CMK (cell line): ENCODE results near the gene ZNF558.

Experiments used
- DNase-seq: peaks from one replicate; pipeline ENCODE4 v3.0.0-alpha.2; 2010; ENCODE audit warnings: low read depth

ZNF558 gene

DNA sequence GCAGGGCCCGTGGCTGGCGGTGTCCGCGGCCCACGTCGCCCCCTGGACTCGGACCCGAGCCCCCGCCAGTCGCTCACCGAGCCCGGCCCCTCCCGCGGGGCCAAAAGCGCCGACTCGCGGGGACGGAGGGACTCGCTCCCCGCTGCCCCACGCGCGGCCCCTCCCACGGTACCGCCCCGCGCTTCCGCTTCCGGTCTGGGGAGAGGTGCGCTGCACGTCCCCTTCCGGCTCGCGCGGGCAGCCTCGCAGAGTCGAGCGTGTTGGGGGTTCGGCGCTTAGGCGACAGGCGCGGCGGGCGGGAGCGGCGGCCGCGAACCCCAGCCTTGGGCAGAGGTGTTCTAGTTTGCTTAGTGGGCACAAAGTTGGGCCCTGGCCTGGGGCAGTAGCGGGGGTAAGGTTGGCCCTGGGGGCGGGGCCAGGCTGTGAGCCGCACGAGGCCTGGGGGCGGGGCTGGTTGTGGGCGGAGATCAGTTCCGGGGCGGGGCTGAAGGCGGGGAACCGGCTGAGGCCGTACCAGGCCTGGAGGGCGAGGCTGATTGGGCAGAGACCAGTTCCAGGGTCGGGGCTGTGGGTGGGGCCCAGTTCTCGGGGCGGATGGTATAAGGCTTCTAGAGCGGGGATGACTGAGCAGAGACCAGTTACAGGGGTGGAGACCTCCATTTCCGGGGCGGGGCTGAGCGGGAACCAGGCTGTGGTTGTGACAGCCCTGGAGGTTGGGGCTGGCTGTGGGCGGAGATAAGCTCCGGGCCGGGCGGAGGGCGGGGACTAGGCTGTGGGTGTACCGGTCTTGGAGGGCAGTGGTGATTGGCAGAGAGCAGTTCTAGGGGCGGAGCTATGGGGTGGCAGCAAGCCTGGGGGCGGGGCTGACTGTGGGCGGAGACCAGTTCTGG is at the start of gene ZNF558, which contains the start of gene MBD3L1:
TSS of gene ZNF558 (minus strand) at position 173 of the 890 bp plus-strand sequence. CDS start 9,645 bp downstream, outside the sequence.
TSS of gene MBD3L1 (plus strand) at position 246 of the 890 bp plus-strand sequence. CDS start 10,302 bp downstream, outside the sequence.
- peak; percentile 98 for DNase-seq

DNA sequence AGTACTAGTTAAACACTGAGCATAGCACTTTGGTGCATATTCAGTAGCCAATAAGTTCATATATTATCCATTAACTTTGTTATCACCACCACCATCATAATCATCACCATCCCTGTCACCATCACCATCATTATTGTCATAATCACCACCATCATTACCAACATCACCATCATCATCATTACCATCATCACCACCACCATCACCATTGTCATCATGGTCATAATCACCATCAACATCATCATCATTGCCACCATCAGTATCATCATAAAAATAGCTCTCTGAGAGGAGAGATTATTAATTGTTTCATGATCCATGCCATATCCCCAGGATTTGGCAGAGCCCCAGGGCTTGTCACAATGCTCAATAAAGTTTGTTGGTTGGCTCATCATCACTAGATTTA is 49.4 kb upstream of the ZNF558 start:
- DNase-seq: no peak

GRCh38 chr19:8880868-8881488 is 48.9 kb upstream of the ZNF558 start:
- no peak for DNase-seq

GRCh38 chr19:8877854-8878705 is 46.0 kb upstream of the ZNF558 start:
- DNase-seq: no peak

GRCh38 chr19:8866344-8866743 is 34.2 kb upstream of the ZNF558 start:
- DNase-seq: no peak

DNA sequence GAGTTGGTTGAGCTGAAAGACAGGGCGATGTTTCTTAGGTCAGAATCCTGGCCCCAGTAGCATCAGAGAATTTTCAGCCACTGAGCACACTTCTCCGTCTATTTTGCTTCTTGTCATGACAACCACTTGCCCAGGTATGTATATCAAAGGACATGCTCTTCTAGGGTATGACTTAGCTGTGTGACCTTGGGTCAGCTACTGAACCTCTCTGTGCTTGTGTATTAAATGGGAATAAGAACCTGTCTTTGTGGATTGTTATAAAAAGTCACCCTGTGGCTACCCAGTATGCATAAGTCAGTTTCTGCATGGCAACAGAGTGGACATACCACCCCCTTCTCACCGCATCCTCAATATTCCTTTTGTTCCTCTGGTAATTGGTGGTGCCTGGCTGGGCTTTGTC is 26.2 kb upstream of the ZNF558 start:
- DNase-seq: no peak

DNA sequence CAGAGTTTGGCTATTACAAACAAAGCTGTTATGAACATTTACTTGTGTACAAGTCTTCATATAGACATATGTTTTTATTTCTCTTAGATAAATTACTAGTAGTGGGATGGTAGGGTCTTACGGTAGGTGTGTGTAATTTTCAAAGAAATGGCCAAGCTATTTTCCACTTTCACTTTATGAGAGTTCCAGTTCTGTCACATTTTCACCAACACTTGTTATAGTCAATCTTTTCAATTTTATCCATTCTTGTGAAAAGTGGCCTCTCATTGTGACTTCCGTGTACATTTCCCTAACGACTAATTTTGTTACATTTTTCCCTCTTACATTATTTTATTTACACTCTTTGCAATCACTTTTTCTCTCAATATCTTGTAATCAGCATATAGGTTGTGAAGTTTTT is 18.4 kb upstream of the ZNF558 start:
- no peak for DNase-seq

- no peak for DNase-seq
Measured at GRCh38 chr19:8849232-8849631, 17.1 kb upstream of the ZNF558 start.

GRCh38 chr19:8846819-8847218 is 14.7 kb upstream of the ZNF558 start:
- no peak for DNase-seq

- DNase-seq: no peak
Measured at GRCh38 chr19:8840708-8841107, 8.6 kb upstream of the ZNF558 start.

GRCh38 chr19:8835877-8836276 is 3.8 kb upstream of the ZNF558 start:
- no peak for DNase-seq

DNA sequence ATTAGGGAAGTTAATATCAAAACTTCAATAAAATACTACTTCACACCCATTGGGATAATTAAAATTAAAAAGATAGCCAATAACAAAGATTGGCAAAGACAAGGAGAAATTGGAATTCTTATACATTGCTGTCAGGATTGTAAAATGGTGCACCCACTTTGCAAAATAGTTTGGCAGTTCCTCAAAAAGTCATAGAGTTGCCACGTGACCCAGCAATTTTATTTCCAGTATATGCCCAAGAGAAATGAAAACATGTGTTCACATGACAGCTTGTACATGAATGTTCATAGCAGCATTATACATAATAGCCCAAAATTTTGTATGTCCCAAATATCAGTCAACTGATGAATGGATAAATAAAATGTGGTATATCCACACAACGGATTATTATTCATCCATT is 3.3 kb upstream of the ZNF558 start:
- no peak for DNase-seq

DNA sequence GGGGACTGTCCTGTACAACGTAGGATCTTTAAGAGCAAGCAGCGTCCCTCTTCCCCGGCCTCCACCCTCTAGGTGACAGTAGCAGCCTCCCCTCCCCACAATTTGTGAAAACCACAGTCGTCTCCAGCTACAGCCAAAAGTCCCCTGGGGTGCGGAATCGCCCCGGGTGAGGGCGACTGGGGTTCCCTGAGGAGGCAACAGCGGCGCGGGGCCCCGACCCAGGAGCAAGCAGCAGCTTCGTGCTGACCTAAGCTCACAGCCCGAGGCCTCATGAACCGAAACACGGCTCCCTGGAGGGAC is 322 bp downstream of the ZNF558 start:
- DNase-seq: no peak

DNA sequence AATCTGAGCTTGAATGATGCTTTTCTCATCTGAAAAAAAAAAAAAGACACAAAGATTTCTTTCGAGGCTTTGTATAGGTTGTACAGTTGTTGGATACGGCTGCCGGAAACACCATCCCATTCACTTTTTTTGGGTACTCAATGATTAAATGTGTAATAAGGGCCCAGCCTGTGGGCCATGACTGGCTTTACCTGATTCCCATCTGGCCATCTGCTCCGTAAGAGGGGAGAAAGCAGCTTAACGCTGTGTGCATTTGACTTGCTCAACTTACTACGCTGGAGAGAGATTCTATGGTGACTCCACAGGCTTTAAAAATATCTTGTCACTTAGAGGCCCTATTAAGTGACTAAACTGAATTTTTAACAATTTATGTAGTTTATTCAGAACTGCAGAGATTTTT is 731 bp downstream of the ZNF558 start:
- DNase-seq: no peak

GRCh38 chr19:8827277-8827676 is 4.8 kb downstream of the ZNF558 start:
- DNase-seq: no peak

DNA sequence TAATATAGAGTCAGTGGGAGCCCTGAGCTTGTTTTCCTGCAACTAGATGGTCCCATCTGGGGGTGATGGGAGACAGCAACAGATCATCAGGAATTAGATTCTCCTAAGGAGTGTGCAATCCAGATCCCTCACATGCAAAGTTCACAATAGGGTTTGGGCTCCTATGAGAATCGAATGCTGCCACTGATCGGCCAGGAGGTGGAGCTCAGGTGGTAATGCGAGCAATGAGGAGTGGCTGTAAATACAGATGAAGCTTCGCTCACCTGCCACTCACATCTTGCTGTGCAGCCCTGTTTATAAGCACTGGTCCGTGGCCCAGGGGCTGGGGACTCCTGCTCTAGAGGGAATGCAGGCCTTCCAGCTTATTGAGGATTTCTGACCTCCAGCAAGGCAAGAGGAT is 5.7 kb downstream of the ZNF558 start:
- DNase-seq: no peak

GRCh38 chr19:8821748-8822241 is 10.3 kb downstream of the ZNF558 start:
- no peak for DNase-seq

GRCh38 chr19:8820234-8820633 is 11.9 kb downstream of the ZNF558 start:
- DNase-seq: no peak

DNA sequence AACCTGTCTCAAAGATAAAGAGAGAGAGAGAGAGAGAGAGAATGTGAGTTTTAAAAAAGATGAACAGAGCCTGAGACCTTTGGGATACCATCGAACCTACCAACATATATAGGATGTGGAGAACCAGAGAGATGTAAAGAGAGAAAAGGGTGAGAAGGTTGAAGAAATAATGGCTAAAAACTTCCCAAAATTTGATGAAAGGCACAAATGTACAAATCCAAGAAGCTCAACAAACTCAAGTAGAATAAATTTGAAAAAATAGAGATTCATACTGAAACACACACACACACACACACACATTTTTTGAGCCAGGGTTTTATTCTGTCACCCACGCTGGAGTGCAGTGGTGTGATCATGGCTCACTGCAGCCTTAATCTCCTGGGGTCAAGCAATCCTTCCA is 16.3 kb downstream of the ZNF558 start:
- DNase-seq: no peak

DNA sequence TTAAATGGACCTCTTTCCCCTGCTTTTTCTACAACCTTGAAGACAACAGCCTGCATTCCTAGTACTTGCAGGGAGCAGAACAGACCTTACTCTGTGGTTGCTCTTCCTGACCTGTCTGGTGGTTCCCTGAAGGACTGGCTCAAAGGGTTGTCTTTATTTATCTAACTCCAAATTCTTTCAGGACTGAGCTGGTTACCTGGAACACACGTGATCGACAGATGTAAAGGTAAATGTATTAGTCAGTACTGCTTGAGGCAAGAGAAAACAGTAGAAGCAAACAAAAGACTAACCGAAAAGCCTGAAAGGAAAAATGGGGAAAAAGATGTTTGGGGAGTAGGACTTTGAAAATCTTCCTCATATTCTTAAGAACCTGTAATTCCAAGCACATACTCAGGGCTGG is 17.9 kb downstream of the ZNF558 start:
- DNase-seq: no peak

DNA sequence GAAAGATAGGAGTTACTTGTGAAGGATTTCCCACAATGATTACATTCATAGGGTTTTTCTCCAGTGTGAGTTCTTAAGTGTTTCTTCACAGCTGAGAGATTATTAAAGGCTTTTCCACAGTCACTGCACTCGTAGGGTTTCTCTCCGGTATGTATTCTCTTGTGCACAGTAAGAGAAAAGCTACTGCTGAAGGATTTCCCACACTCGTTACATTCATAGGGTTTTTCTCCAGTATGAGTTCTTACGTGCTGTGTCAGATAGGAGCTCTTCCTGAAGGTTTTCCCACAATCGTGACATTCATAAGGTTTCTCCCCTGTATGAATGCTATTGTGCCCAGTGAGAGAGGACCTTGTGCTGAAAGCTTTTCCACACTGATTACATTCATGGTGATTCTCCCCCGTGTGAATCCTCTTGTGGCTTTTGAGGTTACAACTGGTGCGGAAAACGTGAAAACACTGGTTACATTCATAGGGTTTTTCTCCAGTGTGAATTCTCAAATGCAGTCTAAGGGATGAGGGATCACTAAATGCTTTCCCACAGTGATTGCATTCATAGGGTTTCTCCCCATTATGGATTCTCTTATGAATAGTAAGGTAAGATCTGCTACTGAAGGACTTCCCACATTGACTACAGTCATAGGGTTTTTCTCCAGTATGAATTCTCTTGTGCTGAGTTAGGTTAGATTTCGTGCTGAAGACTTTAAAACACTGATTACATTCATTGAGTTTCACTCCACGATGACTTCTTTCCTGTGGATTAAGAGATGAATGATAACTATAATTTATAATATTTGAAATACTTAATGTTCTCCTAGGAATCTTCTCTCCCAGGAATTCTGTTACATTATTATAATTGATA is 20.6 kb downstream of the ZNF558 start:
- DNase-seq: no peak

DNA sequence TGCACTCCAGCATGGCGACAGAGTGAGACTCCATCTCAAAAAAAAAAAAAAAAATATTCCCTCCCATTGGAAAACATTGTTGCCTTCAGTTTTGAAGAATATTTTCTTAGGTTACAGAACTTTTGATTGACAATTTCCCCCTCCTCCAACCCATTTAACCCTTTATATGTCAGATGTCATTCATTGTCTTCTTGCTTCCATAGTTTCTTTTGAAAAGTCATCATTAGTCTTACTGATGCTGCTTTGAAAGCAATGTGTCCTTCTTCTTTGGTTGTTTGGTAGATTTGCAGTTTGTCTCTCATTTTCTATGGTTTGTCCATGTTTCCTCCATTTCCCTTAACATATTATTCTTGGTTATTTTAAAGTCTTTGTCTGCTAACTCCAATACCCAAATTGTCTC is 25.4 kb downstream of the ZNF558 start:
- no peak for DNase-seq
